CD4-positive, alpha-beta memory T cell (primary cell): ENCODE results near the gene DUSP8. TPM values are rescaled to one million over a fixed set of nuclear protein-coding genes. Genes with fewer than 3 reads are reported as not detected.

Source experiments
- CTCF ChIA-PET: fragments of 350-600 bp; sonication (Branson Sonifier 250); formaldehyde crosslinking; loops from one replicate; lab custom pipeline; 2021; ENCODE audit warnings: inconsistent platforms; ENCODE audit not compliant: partially characterized antibody; lab: Charles Lee
- POLR2A ChIA-PET: fragments of 350-600 bp; sonication (Branson Sonifier 250); formaldehyde crosslinking; loops from one replicate; lab custom pipeline; 2021; ENCODE audit not compliant: partially characterized antibody; lab: Charles Lee
- DNase-seq, 5 donors: peaks; one replicate each; pipeline versions ENCODE4 v3.0.0 to v3.0.0-alpha.2; 2020 to 2022; ENCODE audit warnings: mixed read lengths in 1 of 5
- H3K27ac ChIP-seq: one replicate; pipeline ENCODE4 v1.7.0; 2013; ENCODE audit warnings: low read depth, low read length
- H3K27me3 ChIP-seq: 2 replicates; pipeline ENCODE4 v1.7.0; 2013; ENCODE audit warnings: mild to moderate bottlenecking, low read length, moderate library complexity; ENCODE audit not compliant: insufficient read depth
- H3K36me3 ChIP-seq: 2 replicates; pipeline ENCODE4 v1.7.0; 2013; ENCODE audit warnings: mild to moderate bottlenecking, low read length, moderate library complexity; ENCODE audit not compliant: insufficient read depth
- H3K4me1 ChIP-seq: 2 replicates; pipeline ENCODE4 v1.7.0; 2013; ENCODE audit warnings: mild to moderate bottlenecking, low read length, moderate library complexity; ENCODE audit not compliant: insufficient read depth
- H3K4me3 ChIP-seq, 2 donors: one replicate each; pipeline ENCODE4 v1.7.0; 2013; ENCODE audit warnings: low read length in 2 of 2, mild to moderate bottlenecking in 1 of 2
- H3K9me3 ChIP-seq, 2 donors: one replicate each; pipeline ENCODE4 v1.7.0; 2013; ENCODE audit warnings: low read length in 2 of 2, control low read depth in 1 of 2; ENCODE audit not compliant: control insufficient read depth in 1 of 2
- H3K27ac Mint-ChIP-seq, 7 donors: one replicate each; pipeline ENCODE4 v1.8.0; 2020 to 2021; ENCODE audit warnings: mixed read lengths in 7 of 7, mild to moderate bottlenecking in 6 of 7, inconsistent platforms in 3 of 7, moderate library complexity in 3 of 7
- H3K27me3 Mint-ChIP-seq, 2 donors: one replicate each; pipeline ENCODE4 v1.8.0; 2020 to 2021; ENCODE audit warnings: mixed read lengths in 2 of 2
- H3K36me3 Mint-ChIP-seq, 2 donors: one replicate each; pipeline ENCODE4 v1.8.0; 2020 to 2021; ENCODE audit warnings: mixed read lengths in 2 of 2, inconsistent platforms in 1 of 2, mild to moderate bottlenecking in 1 of 2
- H3K4me1 Mint-ChIP-seq, 4 donors: one replicate each; pipeline ENCODE4 v1.8.0; 2020 to 2021; ENCODE audit warnings: mixed read lengths in 4 of 4, mild to moderate bottlenecking in 1 of 4
- H3K4me3 Mint-ChIP-seq, 8 donors: one replicate each; pipeline ENCODE4 v1.8.0; 2020 to 2021; ENCODE audit warnings: mixed read lengths in 8 of 8, mild to moderate bottlenecking in 7 of 8, moderate library complexity in 6 of 8, inconsistent platforms in 3 of 8
- H3K9me3 Mint-ChIP-seq, 8 donors: one replicate each; pipeline ENCODE4 v1.8.0; 2020 to 2021; ENCODE audit warnings: mixed read lengths in 8 of 8, mild to moderate bottlenecking in 5 of 8, inconsistent platforms in 3 of 8, moderate library complexity in 1 of 8
- intact Hi-C: fragments of 100-400 bp; cut with micrococcal nuclease; formaldehyde crosslinking; loops from one replicate; pipeline ENCODE4 v1.15.1; 2023
- polyA plus RNA-seq, 2 donors: library from polyadenylated mRNA; unstranded; fragments of 300-500 nt; fragmentation: Illumina TruSeq; gene quantifications; one replicate each; pipeline ENCODE4 v1.2.3, GENCODE V29; 2021
- total RNA-seq, 2 experiments: library from RNA; stranded (reverse); gene quantifications; one replicate each; pipeline ENCODE4 v1.2.3, GENCODE V29; 2021

The DUSP8 gene
- total and polyA plus RNA-seq, 4 experiments from 2014 or later: 1.5 to 5.8 (median 5.8) TPM; not detected in 1

GRCh38 chr11:1571760-1572196 lies 293 bp downstream of the DUSP8 start:
- Histone ChIP-seq H3K27ac (peak overlapping the region; percentile 63), H3K27me3 (no peaks in the 10 kb centered on the region), H3K4me3 (peak overlapping the region in 1 of 2 donors; percentile 44), H3K36me3 (no peaks in the 10 kb centered on the region), H3K9me3 (no peaks in the 10 kb centered on the region), H3K4me1 (peaks cover 30% of the 10 kb centered on the region)
- Mint-ChIP-seq H3K27me3 (no peaks in the 10 kb centered on the region), H3K36me3 (no peaks in the 10 kb centered on the region), H3K27ac (no peak overlapping the region), H3K4me1 (peaks cover 7 to 36% (median 10%) of the 10 kb centered on the region in 4 donors), H3K9me3 (peaks cover 0 to 3% (median 0%) of the 10 kb centered on the region in 8 donors), H3K4me3 (no peak overlapping the region)
- intact Hi-C loops: loop anchor here (5.0 kb wide), 1 partner anchor 189 kb away; no protein-coding TSS in a partner anchor
- CTCF ChIA-PET: interaction anchor here (0.6 kb wide), 1 partner anchor 130 kb away, joined by 3 read pairs; no protein-coding TSS in a partner anchor
- POLR2A ChIA-PET: interaction anchor here (0.7 to 5.7 kb wide), 5 partner anchors 18 to 309 kb away, joined by 3 to 72 read pairs (median 5); partner anchors contain the start of genes LSP1 and TOLLIP
- no peak for DNase-seq

DNA sequence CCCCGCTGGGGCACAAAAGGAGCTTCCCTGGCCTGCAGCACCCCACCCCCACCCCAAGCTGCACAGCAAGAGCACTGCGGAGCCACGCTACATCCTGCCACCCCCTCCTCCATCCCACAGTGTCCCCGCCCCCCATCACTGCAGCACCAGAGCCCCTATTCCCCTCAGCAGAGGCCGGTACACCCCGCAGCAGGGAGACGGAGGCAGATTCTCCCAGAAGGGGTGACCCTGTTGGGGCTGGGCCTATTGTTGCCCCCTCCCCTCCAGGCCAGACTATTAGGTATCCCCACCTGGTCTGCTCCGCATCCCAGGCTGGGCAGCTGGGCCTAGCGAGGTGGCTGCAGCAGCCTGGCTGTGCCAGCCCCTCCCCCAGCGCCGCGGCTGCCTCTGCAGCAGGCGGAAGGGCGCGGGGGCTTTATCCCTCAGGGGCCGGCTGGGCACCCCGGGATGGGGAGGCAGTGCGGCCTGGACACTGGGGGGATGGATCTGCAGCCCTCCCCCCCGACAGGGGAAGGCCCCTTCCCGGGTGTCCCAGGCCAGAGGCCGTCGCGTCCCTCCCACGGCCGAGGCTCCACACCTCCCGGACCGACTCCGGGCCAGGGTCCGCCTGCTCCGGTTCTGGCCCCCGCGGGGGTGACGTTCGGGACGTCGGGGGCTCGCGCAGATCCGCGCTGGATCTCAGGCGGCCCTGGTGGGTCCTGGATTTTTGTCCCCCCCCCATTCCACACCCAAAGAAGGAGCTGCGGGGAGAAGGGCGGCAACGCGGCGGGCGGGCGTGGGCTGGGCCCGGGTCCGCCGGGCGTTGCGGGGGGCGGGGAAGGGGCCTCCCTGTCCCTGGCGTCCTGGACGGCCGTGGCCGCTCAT lies 943 bp downstream of the DUSP8 start:
- H3K36me3 Mint-ChIP-seq: no peaks in the 10 kb centered on the region
- intact Hi-C loops: loop anchor here (5.0 kb wide), 1 partner anchor 189 kb away; no protein-coding TSS in a partner anchor
- Histone ChIP-seq H3K4me1 (peaks cover 30% of the 10 kb centered on the region), H3K4me3 (peak overlapping the region; percentile 23 to 44), H3K27ac (peak overlapping the region; percentile 63), H3K27me3 (no peaks in the 10 kb centered on the region), H3K36me3 (no peaks in the 10 kb centered on the region), H3K9me3 (no peaks in the 10 kb centered on the region)
- peaks cover 0 to 3% (median 0%) of the 10 kb centered on the region in 8 donors for H3K9me3 Mint-ChIP-seq
- H3K27ac Mint-ChIP-seq: peak overlapping the region; percentile 70 to 87 (median 83)
- peak in 3 of 5 donors; percentile 33 to 47 (median 40) for DNase-seq
- ChIA-PET CTCF (interaction anchor here (0.6 kb wide), 1 partner anchor 130 kb away, joined by 3 read pairs; no protein-coding TSS in a partner anchor), POLR2A (interaction anchor here (1.3 to 5.7 kb wide), 3 partner anchors 18 to 262 kb away, joined by 5 to 72 read pairs (median 54); partner anchors contain the start of gene TOLLIP)
- H3K4me3 Mint-ChIP-seq: peak overlapping the region; percentile 59 to 81 (median 74)
- H3K27me3 Mint-ChIP-seq: no peaks in the 10 kb centered on the region
- H3K4me1 Mint-ChIP-seq: peaks cover 7 to 37% (median 10%) of the 10 kb centered on the region in 4 donors

DNA sequence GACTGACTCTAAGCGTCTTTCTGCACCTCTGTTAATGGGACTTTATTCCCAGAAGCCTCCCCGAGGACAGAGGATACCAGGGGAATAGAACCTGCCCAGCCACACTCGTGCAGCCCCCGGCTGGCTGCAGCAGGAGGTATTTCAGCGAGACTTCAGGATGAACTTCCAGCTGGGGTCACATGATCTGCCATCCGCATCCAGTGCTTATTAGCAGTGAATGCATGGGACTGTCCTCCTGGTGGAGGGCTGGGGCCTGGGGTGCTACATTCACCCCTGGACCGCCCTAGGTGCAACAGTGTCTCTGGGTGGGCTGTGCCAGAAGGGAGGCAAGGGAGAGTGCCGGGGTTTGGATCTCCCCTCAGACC lies 1.6 kb downstream of the DUSP8 start:
- Histone ChIP-seq H3K27ac (peak overlapping the region; percentile 63), H3K9me3 (no peaks in the 10 kb centered on the region), H3K36me3 (no peaks in the 10 kb centered on the region), H3K4me3 (peak overlapping the region in 1 of 2 donors; percentile 44), H3K4me1 (peaks cover 30% of the 10 kb centered on the region), H3K27me3 (no peaks in the 10 kb centered on the region)
- CTCF ChIA-PET: no interaction called here
- Mint-ChIP-seq H3K9me3 (peaks cover 0 to 3% (median 0%) of the 10 kb centered on the region in 8 donors), H3K4me3 (peak overlapping the region; percentile 59 to 81 (median 74)), H3K27me3 (no peaks in the 10 kb centered on the region), H3K4me1 (peaks cover 7 to 37% (median 10%) of the 10 kb centered on the region in 4 donors), H3K27ac (peak overlapping the region; percentile 70 to 87 (median 83)), H3K36me3 (no peaks in the 10 kb centered on the region)
- DNase-seq: peak in 1 of 5 donors; percentile 38
- POLR2A ChIA-PET: interaction anchor here (5.5 to 5.7 kb wide), 2 partner anchors 19 to 23 kb away, joined by 54 to 72 read pairs; no protein-coding TSS in a partner anchor
- intact Hi-C loops: loop anchor here (5.0 kb wide), 1 partner anchor 188 kb away; no protein-coding TSS in a partner anchor

- CTCF ChIA-PET: interaction anchor here (0.5 to 1.3 kb wide), 3 partner anchors 17 to 238 kb away, joined by 3 read pairs; no protein-coding TSS in a partner anchor
- Mint-ChIP-seq H3K27me3 (no peaks in the 10 kb centered on the region), H3K4me3 (peak overlapping the region in 4 of 8 donors; percentile 66 to 80 (median 74)), H3K36me3 (no peaks in the 10 kb centered on the region), H3K9me3 (peaks cover 0 to 3% (median 0%) of the 10 kb centered on the region in 8 donors), H3K4me1 (peaks cover 7 to 36% (median 10%) of the 10 kb centered on the region in 4 donors), H3K27ac (peak overlapping the region in 5 of 7 donors; percentile 36 to 86 (median 80))
- no peak for DNase-seq
- Histone ChIP-seq H3K27me3 (no peaks in the 10 kb centered on the region), H3K36me3 (no peaks in the 10 kb centered on the region), H3K9me3 (no peaks in the 10 kb centered on the region), H3K4me1 (peaks cover 29% of the 10 kb centered on the region), H3K4me3 (no peak overlapping the region), H3K27ac (no peak overlapping the region)
- intact Hi-C loops: loop anchor here (5.0 kb wide), 1 partner anchor 188 kb away; no protein-coding TSS in a partner anchor
- POLR2A ChIA-PET: interaction anchor here (5.7 kb wide), 1 partner anchor 22 kb away, joined by 54 read pairs; no protein-coding TSS in a partner anchor
Measured at GRCh38 chr11:1570001-1570453, 2.0 kb downstream of the DUSP8 start.

DNA sequence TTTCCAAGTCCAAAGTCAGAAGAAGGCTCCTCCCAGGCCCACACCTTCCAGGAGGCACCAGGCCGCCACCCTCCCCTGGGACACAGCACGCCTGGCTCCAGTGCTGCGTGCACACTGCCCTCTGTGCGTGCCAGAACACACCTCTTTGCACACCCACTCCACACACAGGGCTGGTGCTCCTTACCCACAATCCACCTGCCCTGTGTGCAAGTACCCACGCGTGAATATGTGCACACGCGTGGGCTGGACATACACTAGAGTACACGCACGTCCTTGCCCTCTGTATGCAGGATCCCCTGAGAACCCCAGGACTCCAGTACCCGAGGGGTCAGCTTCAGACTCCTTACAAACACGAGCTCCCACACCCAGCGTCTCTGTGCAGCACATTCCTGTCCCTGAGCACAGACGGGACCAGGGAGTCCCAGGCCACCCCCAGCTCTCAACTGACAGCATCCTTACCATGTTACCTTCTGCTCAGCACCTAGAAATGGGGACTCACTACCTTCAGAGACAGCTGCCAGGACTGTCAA lies 2.8 kb downstream of the DUSP8 start:
- H3K4me1 Mint-ChIP-seq: peaks cover 7 to 33% (median 10%) of the 10 kb centered on the region in 4 donors
- H3K27ac ChIP-seq: no peak overlapping the region
- H3K9me3 ChIP-seq: no peaks in the 10 kb centered on the region
- no peak overlapping the region for H3K4me3 ChIP-seq
- H3K9me3 Mint-ChIP-seq: peaks cover 0 to 3% (median 0%) of the 10 kb centered on the region in 8 donors
- no peaks in the 10 kb centered on the region for H3K36me3 Mint-ChIP-seq
- no peaks in the 10 kb centered on the region for H3K27me3 Mint-ChIP-seq
- DNase-seq: no peak
- no peaks in the 10 kb centered on the region for H3K36me3 ChIP-seq
- peak overlapping the region; percentile 41 to 70 (median 51) for H3K4me3 Mint-ChIP-seq
- peak overlapping the region in 6 of 7 donors; percentile 32 to 94 (median 78) for H3K27ac Mint-ChIP-seq
- H3K27me3 ChIP-seq: no peaks in the 10 kb centered on the region
- peaks cover 26% of the 10 kb centered on the region for H3K4me1 ChIP-seq
- ChIA-PET CTCF (interaction anchor here (1.0 to 1.3 kb wide), 2 partner anchors 16 to 26 kb away, joined by 3 read pairs; no protein-coding TSS in a partner anchor), POLR2A (no interaction called here)
- intact Hi-C loops: no loop called here

DNA sequence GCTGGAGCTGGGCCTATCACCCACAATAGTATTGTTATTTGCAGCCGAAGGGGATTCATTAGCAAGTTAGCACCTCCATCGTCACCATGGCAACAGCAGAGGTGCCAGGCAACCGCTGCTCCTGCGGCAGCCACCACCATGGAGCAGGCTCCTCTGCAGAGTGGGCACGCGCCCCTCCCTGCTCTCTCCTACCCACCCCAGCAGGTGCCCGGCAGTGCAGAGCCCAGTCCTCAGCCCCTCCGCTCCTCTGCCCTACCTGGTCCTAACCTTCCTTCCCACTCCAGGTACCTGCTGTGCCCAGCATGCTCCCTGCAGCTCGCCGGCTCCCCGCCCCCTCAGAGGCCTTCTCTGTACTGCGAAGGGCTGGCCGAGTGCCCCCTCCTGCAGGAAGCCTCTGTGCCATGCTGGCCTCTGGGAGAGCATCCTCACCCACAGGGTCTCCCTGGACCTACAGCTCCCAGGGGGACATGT lies 3.6 kb downstream of the DUSP8 start:
- H3K9me3 Mint-ChIP-seq: peaks cover 0 to 3% (median 0%) of the 10 kb centered on the region in 8 donors
- no peaks in the 10 kb centered on the region for H3K9me3 ChIP-seq
- intact Hi-C loops: no loop called here
- no peaks in the 10 kb centered on the region for H3K27me3 Mint-ChIP-seq
- H3K27me3 ChIP-seq: no peaks in the 10 kb centered on the region
- H3K36me3 ChIP-seq: no peaks in the 10 kb centered on the region
- peak overlapping the region in 1 of 7 donors; percentile 83 for H3K27ac Mint-ChIP-seq
- H3K4me1 Mint-ChIP-seq: peaks cover 5 to 25% (median 10%) of the 10 kb centered on the region in 4 donors
- POLR2A ChIA-PET: no interaction called here
- H3K27ac ChIP-seq: no peak overlapping the region
- peaks cover 18% of the 10 kb centered on the region for H3K4me1 ChIP-seq
- no peaks in the 10 kb centered on the region for H3K36me3 Mint-ChIP-seq
- no peak overlapping the region for H3K4me3 ChIP-seq
- CTCF ChIA-PET: interaction anchor here (1.5 kb wide), 1 partner anchor 11 kb away, joined by 4 read pairs; no protein-coding TSS in a partner anchor
- H3K4me3 Mint-ChIP-seq: peak overlapping the region in 1 of 8 donors; percentile 57
- peak; percentile 40 to 78 (median 47) for DNase-seq
